ENCODE results near the gene ZNF224. TPM values are rescaled to one million over a fixed set of nuclear protein-coding genes. Genes with fewer than 3 reads are reported as not detected.

Gene ZNF224
- total and polyA plus RNA-seq, 10 of the 15 experiments (the other 5 are each of a cell fraction or from before 2014, with no cell fraction given), result 6.8 to 39.4 (median 17.2) TPM

GRCh38 chr19:44071824-44072542, 22.2 kb upstream of the ZNF224 start, which contains the start of gene ZNF284 (continued):
- TF ChIP-seq TARDBP (IDR thresholded peaks at IDR 0.05; ENCODE audit: borderline replicate concordance), result peak; percentile 67; the same call in 1 of the 2 replicates
- no peak for TF ChIP-seq DPF2 (IDR thresholded peaks at IDR 0.05)
- no peak for TF ChIP-seq KLF5 (IDR thresholded peaks at IDR 0.05; ENCODE audit: partially characterized antibody)
- TF ChIP-seq IKZF1 (conservative IDR thresholded peaks at IDR 0.05), result peak; percentile 91
- TF ChIP-seq IRF5 (IDR thresholded peaks at IDR 0.05; ENCODE audit: borderline replicate concordance), result no peak
- TF ChIP-seq ZSCAN29 (IDR thresholded peaks at IDR 0.05), result no peak
- no peak for TF ChIP-seq TCF3 (IDR thresholded peaks at IDR 0.05; ENCODE audit: borderline replicate concordance, insufficient read depth, low read depth, low read length)
- TF ChIP-seq, protein P1, sequence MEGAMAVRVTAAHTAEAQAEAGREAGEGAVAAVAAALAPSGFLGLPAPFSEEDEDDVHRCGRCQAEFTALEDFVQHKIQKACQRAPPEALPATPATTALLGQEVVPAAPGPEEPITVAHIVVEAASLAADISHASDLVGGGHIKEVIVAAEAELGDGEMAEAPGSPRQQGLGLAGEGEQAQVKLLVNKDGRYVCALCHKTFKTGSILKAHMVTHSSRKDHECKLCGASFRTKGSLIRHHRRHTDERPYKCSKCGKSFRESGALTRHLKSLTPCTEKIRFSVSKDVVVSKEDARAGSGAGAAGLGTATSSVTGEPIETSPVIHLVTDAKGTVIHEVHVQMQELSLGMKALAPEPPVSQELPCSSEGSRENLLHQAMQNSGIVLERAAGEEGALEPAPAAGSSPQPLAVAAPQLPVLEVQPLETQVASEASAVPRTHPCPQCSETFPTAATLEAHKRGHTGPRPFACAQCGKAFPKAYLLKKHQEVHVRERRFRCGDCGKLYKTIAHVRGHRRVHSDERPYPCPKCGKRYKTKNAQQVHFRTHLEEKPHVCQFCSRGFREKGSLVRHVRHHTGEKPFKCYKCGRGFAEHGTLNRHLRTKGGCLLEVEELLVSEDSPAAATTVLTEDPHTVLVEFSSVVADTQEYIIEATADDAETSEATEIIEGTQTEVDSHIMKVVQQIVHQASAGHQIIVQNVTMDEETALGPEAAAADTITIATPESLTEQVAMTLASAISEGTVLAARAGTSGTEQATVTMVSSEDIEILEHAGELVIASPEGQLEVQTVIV (IDR thresholded peaks at IDR 0.05; ENCODE audit: borderline replicate concordance, partially characterized antibody), result peak; percentile 28
- peak; percentile 60 to 71; a peak in 2 of 4 replicates for TF ChIP-seq IKZF2 (IDR thresholded peaks at IDR 0.05)
- TF ChIP-seq SRF (IDR thresholded peaks at IDR 0.05; ENCODE audit: low read depth in 2 of 2, low read length in 2 of 2), result 0 out of 4 replicates have a peak, but pooled peaks of 1 of the 2 experiments have one; percentile 29
- TF ChIP-seq EED (IDR thresholded peaks at IDR 0.05; ENCODE audit: low read depth), result no peak
- TF ChIP-seq IRF4 (IDR thresholded peaks at IDR 0.05; ENCODE audit: low read depth, low read length), result no peak
- TF ChIP-seq SUZ12 (IDR thresholded peaks at IDR 0.05; ENCODE audit: unreplicated experiment), result no peak
- no peak for TF ChIP-seq RFX5 (IDR thresholded peaks at IDR 0.05; ENCODE audit: low read depth, low read length)
- no peak for TF ChIP-seq MYC (IDR thresholded peaks at IDR 0.05; ENCODE audit: insufficient read depth, insufficient read length, insufficient replicate concordance, low read length, severe bottlenecking)
- TF ChIP-seq ZNF274 (IDR thresholded peaks at IDR 0.05; ENCODE audit: insufficient read depth, insufficient read length), result no peak
- TF ChIP-seq LARP7 (IDR thresholded peaks at IDR 0.05), result no peak; the same call in 1 of the 2 replicates
- TF ChIP-seq, protein P2, sequence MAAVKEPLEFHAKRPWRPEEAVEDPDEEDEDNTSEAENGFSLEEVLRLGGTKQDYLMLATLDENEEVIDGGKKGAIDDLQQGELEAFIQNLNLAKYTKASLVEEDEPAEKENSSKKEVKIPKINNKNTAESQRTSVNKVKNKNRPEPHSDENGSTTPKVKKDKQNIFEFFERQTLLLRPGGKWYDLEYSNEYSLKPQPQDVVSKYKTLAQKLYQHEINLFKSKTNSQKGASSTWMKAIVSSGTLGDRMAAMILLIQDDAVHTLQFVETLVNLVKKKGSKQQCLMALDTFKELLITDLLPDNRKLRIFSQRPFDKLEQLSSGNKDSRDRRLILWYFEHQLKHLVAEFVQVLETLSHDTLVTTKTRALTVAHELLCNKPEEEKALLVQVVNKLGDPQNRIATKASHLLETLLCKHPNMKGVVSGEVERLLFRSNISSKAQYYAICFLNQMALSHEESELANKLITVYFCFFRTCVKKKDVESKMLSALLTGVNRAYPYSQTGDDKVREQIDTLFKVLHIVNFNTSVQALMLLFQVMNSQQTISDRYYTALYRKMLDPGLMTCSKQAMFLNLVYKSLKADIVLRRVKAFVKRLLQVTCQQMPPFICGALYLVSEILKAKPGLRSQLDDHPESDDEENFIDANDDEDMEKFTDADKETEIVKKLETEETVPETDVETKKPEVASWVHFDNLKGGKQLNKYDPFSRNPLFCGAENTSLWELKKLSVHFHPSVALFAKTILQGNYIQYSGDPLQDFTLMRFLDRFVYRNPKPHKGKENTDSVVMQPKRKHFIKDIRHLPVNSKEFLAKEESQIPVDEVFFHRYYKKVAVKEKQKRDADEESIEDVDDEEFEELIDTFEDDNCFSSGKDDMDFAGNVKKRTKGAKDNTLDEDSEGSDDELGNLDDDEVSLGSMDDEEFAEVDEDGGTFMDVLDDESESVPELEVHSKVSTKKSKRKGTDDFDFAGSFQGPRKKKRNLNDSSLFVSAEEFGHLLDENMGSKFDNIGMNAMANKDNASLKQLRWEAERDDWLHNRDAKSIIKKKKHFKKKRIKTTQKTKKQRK (IDR thresholded peaks at IDR 0.05; ENCODE audit: low read depth, low read length), result no peak
- TF ChIP-seq HDAC6 (IDR thresholded peaks at IDR 0.05; ENCODE audit: unreplicated experiment), result no peak
- TF ChIP-seq CBX5 (IDR thresholded peaks at IDR 0.05; ENCODE audit: low read depth), result no peak
- TF ChIP-seq CREM (IDR thresholded peaks at IDR 0.05; ENCODE audit: low read depth), result peak; percentile 86; the same call in 1 of the 2 replicates
- no peak for TF ChIP-seq ATF2 (IDR thresholded peaks at IDR 0.05; ENCODE audit: low read length)
- no peak for TF ChIP-seq PML (IDR thresholded peaks at IDR 0.05; ENCODE audit: low read length)
